Lower leg skin (tissue), 3 donors: ENCODE results near the gene KDF1.

ENCODE experiments used
- CTCF ChIP-seq, 3 donors: fragments of 450-650 bp; IDR thresholded peaks; one replicate each; pipeline ENCODE4 v1.5.1; 2016; ENCODE audit warnings: antibody characterized with exemption in 3 of 3, mild to moderate bottlenecking in 3 of 3, moderate library complexity in 2 of 3
- POLR2A ChIP-seq, 2 donors: fragments of 450-650 bp; IDR thresholded peaks; one replicate each; pipeline ENCODE4 v1.6.1; 2016 to 2017; ENCODE audit warnings: antibody characterized with exemption in 2 of 2, mild to moderate bottlenecking in 1 of 2, moderate library complexity in 1 of 2

- no peak for TF ChIP-seq CTCF (IDR thresholded peaks at IDR 0.05)
- TF ChIP-seq POLR2A (IDR thresholded peaks at IDR 0.05), result no peak
These were observed 34.7 kb upstream of the KDF1 start for GRCh38 chr1:26994787-26995517.
